ENCODE data around the gene CLIC3. TPM values are rescaled to one million over a fixed set of nuclear protein-coding genes. Genes with fewer than 3 reads are reported as not detected.

Gene CLIC3
- total RNA-seq, 2 donors from 2014 or later = 3.6 to 15.4 TPM

GRCh38 chr9:136949817-136950655, 46.3 kb downstream of the CLIC3 start:
- no peaks in the 10 kb centered on the region for H3K36me3 ChIP-seq
- DNase-seq = peak; percentile 99
- H3K4me3 ChIP-seq = peak overlapping the region; percentile 51
- no peak for TF ChIP-seq CTCF (IDR thresholded peaks at IDR 0.05)
- intact Hi-C loops (cut with DNase I) = no loop called here
- H3K27me3 ChIP-seq = no peaks in the 10 kb centered on the region
- peak overlapping the region; percentile 98 for H3K27ac ChIP-seq
- H3K4me1 ChIP-seq = peaks cover 9% of the 10 kb centered on the region
- peak overlapping the region; percentile 97 to 98 for H3K9ac ChIP-seq (ENCODE audit: low read depth in 2 of 2, low read length in 2 of 2)
- no peaks in the 10 kb centered on the region for H3K9me3 ChIP-seq

GRCh38 chr9:136949239-136949816, 47.0 kb downstream of the CLIC3 start:
- Histone ChIP-seq H3K9ac (ENCODE audit: low read depth in 2 of 2, low read length in 2 of 2) (peak overlapping the region; percentile 63 to 98), H3K36me3 (no peaks in the 10 kb centered on the region), H3K4me3 (peak overlapping the region; percentile 51), H3K27ac (peak overlapping the region; percentile 98), H3K4me1 (peaks cover 9% of the 10 kb centered on the region), H3K27me3 (no peaks in the 10 kb centered on the region), H3K9me3 (no peaks in the 10 kb centered on the region)
- DNase-seq = no peak
- no peak for TF ChIP-seq CTCF (IDR thresholded peaks at IDR 0.05)
- intact Hi-C loops (cut with DNase I) = no loop called here

GRCh38 chr9:136947955-136948510, 48.3 kb downstream of the CLIC3 start:
- no peaks in the 10 kb centered on the region for H3K36me3 ChIP-seq
- H3K4me3 ChIP-seq = no peak overlapping the region
- no peaks in the 10 kb centered on the region for H3K27me3 ChIP-seq
- H3K9ac ChIP-seq (ENCODE audit: low read depth in 2 of 2, low read length in 2 of 2) = peak overlapping the region in 1 of 2 donors; percentile 61
- DNase-seq = peak; percentile 76
- intact Hi-C loops (cut with DNase I) = no loop called here
- peak; percentile 36 for TF ChIP-seq CTCF (IDR thresholded peaks at IDR 0.05)
- peak overlapping the region; percentile 98 for H3K27ac ChIP-seq
- H3K4me1 ChIP-seq = peaks cover 9% of the 10 kb centered on the region
- no peaks in the 10 kb centered on the region for H3K9me3 ChIP-seq

- TF ChIP-seq CTCF (IDR thresholded peaks at IDR 0.05) = no peak
- H3K9me3 ChIP-seq = no peaks in the 10 kb centered on the region
- intact Hi-C loops (cut with DNase I) = no loop called here
- peak overlapping the region; percentile 98 for H3K27ac ChIP-seq
- H3K36me3 ChIP-seq = peaks cover 7% of the 10 kb centered on the region
- H3K27me3 ChIP-seq = no peaks in the 10 kb centered on the region
- no peak overlapping the region for H3K4me3 ChIP-seq
- H3K9ac ChIP-seq (ENCODE audit: low read depth in 2 of 2, low read length in 2 of 2) = peak overlapping the region in 1 of 2 donors; percentile 61
- no peak for DNase-seq
- peaks cover 13% of the 10 kb centered on the region for H3K4me1 ChIP-seq
Observed at GRCh38 chr9:136947028-136947891, 49.1 kb downstream of the CLIC3 start.
